HepG2 (cell line): ENCODE results near the gene TREML4. TPM values are rescaled to one million over a fixed set of nuclear protein-coding genes. Genes with fewer than 3 reads are reported as not detected.

Experiments
- ATAC-seq: fragments of 200-7000 bp; cut with Tn5 transposase; 3 replicates; pipeline ENCODE4 v1.9.1; 2020; ENCODE audit warnings: mild to moderate bottlenecking, moderate library complexity
- BruUV-seq: library from RNA; stranded (reverse); fragments of 400-500 nt; replicated peaks from 2 replicates; lab custom pipeline; 2021; lab: Mats Ljungman, UMichigan
- CTCF ChIA-PET: fragments of 300-600 bp; formaldehyde crosslinking; extraction: SDS; loops from one replicate; lab custom pipeline; 2021; ENCODE audit warnings: low total read pairs, inconsistent platforms, low intra/inter-chr PET ratio; lab: Yijun Ruan, JAX
- POLR2A ChIA-PET: fragments of 350-600 bp; sonication (Branson Sonifier 250); formaldehyde crosslinking; loops from one replicate; lab custom pipeline; 2020; ENCODE audit warnings: antibody characterized with exemption, inconsistent platforms; lab: Yijun Ruan, JAX
- DNase-seq: peaks from one replicate; pipeline ENCODE4 v3.0.0-alpha.2; 2015; ENCODE audit warnings: low spot score
- FAIRE-seq: peaks from 3 replicates; lab custom pipeline; 2011; peaks lifted over from hg19 to GRCh38; lab: Jason Lieb, UNC
- H2AFZ ChIP-seq: one replicate; pipeline ENCODE4 v1.6.1; 2011; ENCODE audit warnings: low read length, inconsistent platforms
- H3K27ac ChIP-seq: fragments of 300-600 bp; 3 replicates; pipeline ENCODE4 v1.8.0; 2011; ENCODE audit warnings: mixed run types, mild to moderate bottlenecking, mixed read lengths, low read length, inconsistent platforms; ENCODE audit not compliant: insufficient read depth; ENCODE audit errors: extremely low read length
- H3K27me3 ChIP-seq, 2 experiments: fragments of 200-600 bp in 1 of 2; 2 replicates in 1 of 2; 3 replicates in 1 of 2; pipeline versions ENCODE4 v1.6.0 to v1.8.0; 2011; ENCODE audit warnings: low read length in 2 of 2, mild to moderate bottlenecking in 2 of 2, moderate library complexity in 2 of 2, inconsistent platforms in 1 of 2; ENCODE audit not compliant: insufficient read depth in 2 of 2, control insufficient read depth in 1 of 2
- H3K36me3 ChIP-seq, 2 experiments: fragments of 200-600 bp in 1 of 2; replicated peaks in 1 of 2; 2 replicates in 1 of 2; 3 replicates in 1 of 2; pipeline versions ENCODE4 v1.5.1 to v1.8.0; 2011; ENCODE audit warnings: low read length in 2 of 2, inconsistent platforms in 1 of 2; ENCODE audit not compliant: insufficient read depth in 2 of 2, control insufficient read depth in 1 of 2
- H3K4me1 ChIP-seq: 2 replicates; pipeline ENCODE4 v1.5.1; 2012; ENCODE audit warnings: low read length, inconsistent platforms; ENCODE audit not compliant: insufficient read depth
- H3K4me2 ChIP-seq: 2 replicates; pipeline ENCODE4 v1.6.0; 2011; ENCODE audit warnings: low read depth, low read length, inconsistent platforms
- H3K4me3 ChIP-seq, 3 experiments: fragments of 200-600 bp in 1 of 3; sonication (generic), shearing (Covaris generic) in 1 of 3; replicated peaks in 1 of 3; 2 replicates each; pipeline ENCODE4 v1.5.1; 2011 to 2016; ENCODE audit warnings: low read length in 3 of 3, inconsistent platforms in 2 of 3, low read depth in 2 of 3, mild to moderate bottlenecking in 2 of 3, control low read depth in 1 of 3, mixed read lengths in 1 of 3; ENCODE audit not compliant: insufficient read depth in 1 of 3
- H3K79me2 ChIP-seq: one replicate; pipeline ENCODE4 v1.6.1; 2011; ENCODE audit warnings: low read length, inconsistent platforms; ENCODE audit not compliant: insufficient read depth
- H3K9ac ChIP-seq: 2 replicates; pipeline ENCODE4 v1.6.0; 2011; ENCODE audit warnings: mild to moderate bottlenecking, low read depth, low read length, inconsistent platforms; ENCODE audit not compliant: insufficient read depth
- H3K9me3 ChIP-seq: 2 replicates; pipeline ENCODE4 v1.5.1; 2012; ENCODE audit warnings: mild to moderate bottlenecking, low read length
- H4K20me1 ChIP-seq: 2 replicates; pipeline ENCODE4 v1.6.0; 2011; ENCODE audit warnings: inconsistent platforms, mild to moderate bottlenecking, low read length, moderate library complexity; ENCODE audit not compliant: insufficient read depth
- DPF2 ChIP-seq: sonication (generic); formaldehyde crosslinking; IDR thresholded peaks from 2 replicates; pipeline ENCODE4 v1.4.0; 2020; ENCODE audit warnings: mild to moderate bottlenecking, low read depth, missing genetic modification reagents, borderline replicate concordance
- LCORL ChIP-seq, 2 experiments: fragments of 450-650 bp in 1 of 2; sonication (generic) in 1 of 2; formaldehyde crosslinking in 1 of 2; IDR thresholded peaks; 2 replicates each; pipeline versions ENCODE4 v1.5.0 to v1.6.1; 2017 to 2020; ENCODE audit warnings: antibody characterized with exemption in 1 of 2, missing genetic modification reagents in 1 of 2
- SSRP1 ChIP-seq: IDR thresholded peaks from 2 replicates; pipeline ENCODE4 v1.6.1; 2016; ENCODE audit warnings: control low read depth
- ZNF589 ChIP-seq: sonication (generic); formaldehyde crosslinking; conservative IDR thresholded peaks from 2 replicates; pipeline ENCODE4 v1.8.0; 2022; ENCODE audit warnings: mild to moderate bottlenecking, moderate library complexity, missing genetic modification reagents
- ZNF629 ChIP-seq: sonication (generic); formaldehyde crosslinking; conservative IDR thresholded peaks from 2 replicates; pipeline ENCODE4 v1.5.0; 2020; ENCODE audit warnings: missing genetic modification reagents
- ZNF749 ChIP-seq: sonication (generic); formaldehyde crosslinking; IDR thresholded peaks from 2 replicates; pipeline ENCODE4 v1.8.0; 2022; ENCODE audit warnings: mild to moderate bottlenecking, missing genetic modification reagents, moderate library complexity, borderline replicate concordance
- ZNF891 ChIP-seq: sonication (generic); formaldehyde crosslinking; IDR thresholded peaks from 2 replicates; pipeline ENCODE4 v1.5.0; 2020; ENCODE audit warnings: mild to moderate bottlenecking, missing genetic modification reagents
- ZSCAN12 ChIP-seq: sonication (generic); formaldehyde crosslinking; IDR thresholded peaks from 2 replicates; pipeline ENCODE4 v1.9.0; 2021; ENCODE audit warnings: mild to moderate bottlenecking, missing genetic modification reagents
- WGBS: methylation state at CpG from one replicate; pipeline ENCODE4 v1.1.6; 2017; ENCODE audit warnings: low lambda C conversion rate; 5-methylcytosine and 5-hydroxymethylcytosine counted together
- in situ Hi-C: cut with HindIII; loops from 2 replicates; pipeline ENCODE4 v1.10.0; 2017; ENCODE audit warnings: low pct_unique_long_range_greater_than_20kb; ENCODE audit not compliant: extremely low pct_ligation_motif_present
- intact Hi-C: fragments of 100-400 bp; cut with micrococcal nuclease; formaldehyde crosslinking; loops from one replicate; pipeline ENCODE4 v1.10.0; 2022; ENCODE audit not compliant: unreplicated experiment
- polyA plus RNA-seq, 8 experiments: library from polyadenylated mRNA; depleted of rRNA in 3 of 8; stranded (reverse) in 7 of 8; unstranded in 1 of 8; fragments of >200 nt; fragmentation: Illumina TruSeq in 4 of 8; extraction: Trizol in 4 of 8; gene quantifications; 2 replicates each; pipeline versions ENCODE4 v1.2.1 to v1.2.3, GENCODE V29; 2011 to 2016; ENCODE audit warnings: low read depth in 4 of 8, missing spikeins in 1 of 8, mixed read lengths in 1 of 8; ENCODE audit not compliant: insufficient read depth in 1 of 8
- total RNA-seq, 5 experiments: library from RNA; depleted of rRNA; stranded (reverse); fragments of >200 nt; fragmentation: Illumina TruSeq; extraction: Trizol; gene quantifications; 2 replicates each; pipeline ENCODE4 v1.2.3, GENCODE V29; 2016; ENCODE audit warnings: low read depth in 1 of 5
- TF ChIP-seq, protein P1 (sequence below): sonication (generic); formaldehyde crosslinking; IDR thresholded peaks from 2 replicates; pipeline ENCODE4 v1.4.0; 2020; ENCODE audit warnings: low read depth, missing genetic modification reagents
- TF ChIP-seq, protein P2 (sequence below): fragments of 450-650 bp; IDR thresholded peaks from 2 replicates; pipeline ENCODE4 v1.6.1; 2017; ENCODE audit warnings: mild to moderate bottlenecking
- TF ChIP-seq, protein P3 (sequence below): sonication (generic); formaldehyde crosslinking; conservative IDR thresholded peaks from 2 replicates; pipeline ENCODE4 v1.8.0; 2022; ENCODE audit warnings: low read depth, missing genetic modification reagents

TREML4 gene
- total and polyA plus RNA-seq, 2 of the 13 experiments (the other 11 are each of a cell fraction or from before 2014, with no cell fraction given): not detected

DNA sequence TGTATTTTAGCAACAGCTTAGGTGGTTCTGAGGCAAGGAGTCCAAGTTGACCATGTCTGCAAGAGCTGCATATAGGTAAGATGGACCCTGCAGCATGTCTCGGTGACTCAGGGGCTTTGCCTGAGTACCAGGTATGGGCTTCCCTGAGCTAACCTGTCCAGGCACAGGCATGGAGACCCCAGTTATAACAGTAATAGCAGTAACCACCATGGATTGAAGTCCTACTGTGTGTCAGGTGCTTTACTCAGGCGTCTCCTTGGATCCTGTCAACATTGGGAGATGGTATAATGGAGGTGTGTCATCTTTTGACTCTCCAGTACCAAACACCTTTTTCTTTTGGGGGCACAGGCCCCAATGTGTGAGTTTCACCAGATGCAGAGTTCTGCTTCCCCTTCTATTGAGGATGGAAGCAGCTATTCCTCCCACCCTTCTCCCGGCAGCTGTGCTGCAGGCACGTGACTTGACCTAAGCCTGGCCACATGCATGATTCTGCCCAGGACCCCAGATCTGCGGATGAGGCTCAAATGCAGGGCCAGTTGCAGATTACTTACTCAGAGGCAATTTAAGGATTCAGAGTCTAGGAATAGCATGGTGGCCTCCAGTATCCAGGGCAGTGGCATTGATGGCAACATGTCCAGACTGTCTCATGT, 44.6 kb downstream of the TREML4 start (continued):
- TF ChIP-seq, protein P1, sequence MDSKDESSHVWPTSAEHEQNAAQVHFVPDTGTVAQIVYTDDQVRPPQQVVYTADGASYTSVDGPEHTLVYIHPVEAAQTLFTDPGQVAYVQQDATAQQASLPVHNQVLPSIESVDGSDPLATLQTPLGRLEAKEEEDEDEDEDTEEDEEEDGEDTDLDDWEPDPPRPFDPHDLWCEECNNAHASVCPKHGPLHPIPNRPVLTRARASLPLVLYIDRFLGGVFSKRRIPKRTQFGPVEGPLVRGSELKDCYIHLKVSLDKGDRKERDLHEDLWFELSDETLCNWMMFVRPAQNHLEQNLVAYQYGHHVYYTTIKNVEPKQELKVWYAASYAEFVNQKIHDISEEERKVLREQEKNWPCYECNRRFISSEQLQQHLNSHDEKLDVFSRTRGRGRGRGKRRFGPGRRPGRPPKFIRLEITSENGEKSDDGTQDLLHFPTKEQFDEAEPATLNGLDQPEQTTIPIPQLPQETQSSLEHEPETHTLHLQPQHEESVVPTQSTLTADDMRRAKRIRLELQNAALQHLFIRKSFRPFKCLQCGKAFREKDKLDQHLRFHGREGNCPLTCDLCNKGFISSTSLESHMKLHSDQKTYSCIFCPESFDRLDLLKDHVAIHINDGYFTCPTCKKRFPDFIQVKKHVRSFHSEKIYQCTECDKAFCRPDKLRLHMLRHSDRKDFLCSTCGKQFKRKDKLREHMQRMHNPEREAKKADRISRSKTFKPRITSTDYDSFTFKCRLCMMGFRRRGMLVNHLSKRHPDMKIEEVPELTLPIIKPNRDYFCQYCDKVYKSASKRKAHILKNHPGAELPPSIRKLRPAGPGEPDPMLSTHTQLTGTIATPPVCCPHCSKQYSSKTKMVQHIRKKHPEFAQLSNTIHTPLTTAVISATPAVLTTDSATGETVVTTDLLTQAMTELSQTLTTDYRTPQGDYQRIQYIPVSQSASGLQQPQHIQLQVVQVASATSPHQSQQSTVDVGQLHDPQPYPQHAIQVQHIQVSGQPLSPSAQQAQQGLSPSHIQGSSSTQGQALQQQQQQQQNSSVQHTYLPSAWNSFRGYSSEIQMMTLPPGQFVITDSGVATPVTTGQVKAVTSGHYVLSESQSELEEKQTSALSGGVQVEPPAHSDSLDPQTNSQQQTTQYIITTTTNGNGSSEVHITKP (CRISPR knock-in tag): no peak
- TF ChIP-seq DPF2 (no peak), SSRP1 (CRISPR knock-in tag) (no peak)
- TF ChIP-seq, protein P2, sequence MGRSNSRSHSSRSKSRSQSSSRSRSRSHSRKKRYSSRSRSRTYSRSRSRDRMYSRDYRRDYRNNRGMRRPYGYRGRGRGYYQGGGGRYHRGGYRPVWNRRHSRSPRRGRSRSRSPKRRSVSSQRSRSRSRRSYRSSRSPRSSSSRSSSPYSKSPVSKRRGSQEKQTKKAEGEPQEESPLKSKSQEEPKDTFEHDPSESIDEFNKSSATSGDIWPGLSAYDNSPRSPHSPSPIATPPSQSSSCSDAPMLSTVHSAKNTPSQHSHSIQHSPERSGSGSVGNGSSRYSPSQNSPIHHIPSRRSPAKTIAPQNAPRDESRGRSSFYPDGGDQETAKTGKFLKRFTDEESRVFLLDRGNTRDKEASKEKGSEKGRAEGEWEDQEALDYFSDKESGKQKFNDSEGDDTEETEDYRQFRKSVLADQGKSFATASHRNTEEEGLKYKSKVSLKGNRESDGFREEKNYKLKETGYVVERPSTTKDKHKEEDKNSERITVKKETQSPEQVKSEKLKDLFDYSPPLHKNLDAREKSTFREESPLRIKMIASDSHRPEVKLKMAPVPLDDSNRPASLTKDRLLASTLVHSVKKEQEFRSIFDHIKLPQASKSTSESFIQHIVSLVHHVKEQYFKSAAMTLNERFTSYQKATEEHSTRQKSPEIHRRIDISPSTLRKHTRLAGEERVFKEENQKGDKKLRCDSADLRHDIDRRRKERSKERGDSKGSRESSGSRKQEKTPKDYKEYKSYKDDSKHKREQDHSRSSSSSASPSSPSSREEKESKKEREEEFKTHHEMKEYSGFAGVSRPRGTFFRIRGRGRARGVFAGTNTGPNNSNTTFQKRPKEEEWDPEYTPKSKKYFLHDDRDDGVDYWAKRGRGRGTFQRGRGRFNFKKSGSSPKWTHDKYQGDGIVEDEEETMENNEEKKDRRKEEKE: no peak
- TF ChIP-seq, all 625 proteins: peak for 0

DNA sequence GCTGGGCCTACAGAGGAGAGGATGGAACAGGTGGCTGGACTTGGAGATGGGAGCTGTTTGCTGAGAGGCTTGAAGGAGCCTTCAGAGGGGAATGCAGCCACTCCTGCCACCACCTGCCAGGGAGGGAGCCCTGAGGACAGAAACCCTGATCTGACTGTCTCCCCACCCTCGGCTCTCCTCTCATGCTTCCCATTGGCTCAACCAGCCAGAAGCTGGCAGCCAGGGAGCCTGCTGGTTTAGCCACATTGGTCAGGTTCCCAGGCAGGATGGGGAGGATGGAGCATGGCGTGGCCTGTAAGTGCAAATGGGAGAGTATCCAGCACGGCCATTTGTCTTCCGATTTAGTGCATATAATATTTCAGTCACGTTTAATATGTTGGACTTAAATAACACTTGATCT, 45.6 kb downstream of the TREML4 start:
- ChIA-PET CTCF (no interaction called here), POLR2A (no interaction called here)
- TF ChIP-seq, protein P3, sequence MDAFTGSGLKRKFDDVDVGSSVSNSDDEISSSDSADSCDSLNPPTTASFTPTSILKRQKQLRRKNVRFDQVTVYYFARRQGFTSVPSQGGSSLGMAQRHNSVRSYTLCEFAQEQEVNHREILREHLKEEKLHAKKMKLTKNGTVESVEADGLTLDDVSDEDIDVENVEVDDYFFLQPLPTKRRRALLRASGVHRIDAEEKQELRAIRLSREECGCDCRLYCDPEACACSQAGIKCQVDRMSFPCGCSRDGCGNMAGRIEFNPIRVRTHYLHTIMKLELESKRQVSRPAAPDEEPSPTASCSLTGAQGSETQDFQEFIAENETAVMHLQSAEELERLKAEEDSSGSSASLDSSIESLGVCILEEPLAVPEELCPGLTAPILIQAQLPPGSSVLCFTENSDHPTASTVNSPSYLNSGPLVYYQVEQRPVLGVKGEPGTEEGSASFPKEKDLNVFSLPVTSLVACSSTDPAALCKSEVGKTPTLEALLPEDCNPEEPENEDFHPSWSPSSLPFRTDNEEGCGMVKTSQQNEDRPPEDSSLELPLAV (CRISPR knock-in tag): no peak
- no peak for TF ChIP-seq ZNF891
- no peak for TF ChIP-seq ZSCAN12 (CRISPR knock-in tag)
- TF ChIP-seq ZNF749: no peak
- no peak for TF ChIP-seq ZNF629 (CRISPR knock-in tag)
- TF ChIP-seq ZNF589 (CRISPR knock-in tag): no peak
- TF ChIP-seq LCORL (IDR thresholded peaks at IDR 0.05): no peak
- no peak for TF ChIP-seq LCORL (CRISPR knock-in tag; IDR thresholded peaks at IDR 0.05)
- H4K20me1 ChIP-seq: no peaks in the 10 kb centered on the region
- no peak overlapping the region for H3K4me3 ChIP-seq
- FAIRE-seq (no peak), ATAC-seq (no peak), DNase-seq (no peak)
- H3K4me1 ChIP-seq: no peaks in the 10 kb centered on the region
- intact Hi-C loops (no loop called here), in situ Hi-C loops (no loop called here)
- no peak overlapping the region for H3K4me2 ChIP-seq
- H3K9me3 ChIP-seq: no peaks in the 10 kb centered on the region
- no TSS peak for BruUV-seq
- no peak overlapping the region for H3K9ac ChIP-seq
- no peaks in the 10 kb centered on the region for H3K79me2 ChIP-seq
- H3K27me3 ChIP-seq: peaks cover 3 to 55% of the 10 kb centered on the region in 2 experiments; a peak in 4 of 5 replicates
- 5% methylated on average over 4 of the region's 5 CpGs for WGBS
- H3K36me3 ChIP-seq: no peaks in the 10 kb centered on the region
- H2AFZ ChIP-seq: no peak overlapping the region
- H3K27ac ChIP-seq: no peak overlapping the region
